Mammary epithelial cell (primary cell): ENCODE results near the gene EPHB6.

Experiments used
- EZH2 ChIP-seq: IDR thresholded peaks from 2 replicates; pipeline ENCODE4 v1.6.1; 2012; ENCODE audit warnings: low read length, inconsistent platforms, borderline replicate concordance
- TF ChIP-seq, protein P1 (sequence below), 2 donors: IDR thresholded peaks in 1 of 2; conservative IDR thresholded peaks in 1 of 2; 2 replicates each; pipeline ENCODE4 v1.5.1; 2011 to 2012; ENCODE audit warnings: inconsistent platforms in 2 of 2, low read length in 2 of 2, mild to moderate bottlenecking in 2 of 2, control low read depth in 1 of 2, low read depth in 1 of 2; ENCODE audit not compliant: insufficient read depth in 1 of 2; ENCODE audit errors: extremely low read depth in 1 of 2

DNA sequence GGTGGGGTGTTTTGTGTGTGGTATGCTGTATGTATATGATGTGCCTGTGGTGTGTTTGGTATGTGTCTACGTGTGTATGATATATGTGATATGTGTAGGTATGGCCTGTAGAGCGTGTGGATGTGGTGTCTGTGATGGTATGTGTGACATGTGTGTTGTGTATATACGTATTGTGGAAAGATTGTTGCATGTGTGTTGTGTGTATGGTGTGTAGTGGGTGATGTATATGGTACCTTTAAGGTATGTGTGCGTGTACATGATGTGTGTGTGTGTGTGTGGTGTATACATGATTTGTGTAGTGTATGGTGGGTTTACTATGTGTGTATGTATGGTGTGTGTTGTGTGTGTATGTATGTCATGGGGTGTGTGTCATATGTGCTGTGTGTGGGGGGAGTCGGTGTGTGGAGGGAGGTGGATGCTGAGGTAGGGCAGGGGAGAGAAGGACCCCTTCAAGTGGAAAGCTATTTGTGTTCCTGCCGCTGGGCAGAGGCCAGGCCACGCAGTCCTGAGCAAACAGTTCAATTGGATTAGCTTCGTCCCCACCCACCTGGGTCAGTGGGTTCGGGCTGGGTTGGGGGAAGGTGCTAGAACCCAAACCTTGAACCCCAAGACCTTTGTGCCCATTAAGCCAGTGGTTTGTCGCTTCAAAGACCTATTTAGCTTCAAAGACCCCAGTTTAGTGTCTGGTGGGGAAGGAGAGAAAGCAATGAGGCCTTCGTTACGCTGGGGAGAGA lies 32.6 kb downstream of the EPHB6 start:
- TF ChIP-seq, protein P1, sequence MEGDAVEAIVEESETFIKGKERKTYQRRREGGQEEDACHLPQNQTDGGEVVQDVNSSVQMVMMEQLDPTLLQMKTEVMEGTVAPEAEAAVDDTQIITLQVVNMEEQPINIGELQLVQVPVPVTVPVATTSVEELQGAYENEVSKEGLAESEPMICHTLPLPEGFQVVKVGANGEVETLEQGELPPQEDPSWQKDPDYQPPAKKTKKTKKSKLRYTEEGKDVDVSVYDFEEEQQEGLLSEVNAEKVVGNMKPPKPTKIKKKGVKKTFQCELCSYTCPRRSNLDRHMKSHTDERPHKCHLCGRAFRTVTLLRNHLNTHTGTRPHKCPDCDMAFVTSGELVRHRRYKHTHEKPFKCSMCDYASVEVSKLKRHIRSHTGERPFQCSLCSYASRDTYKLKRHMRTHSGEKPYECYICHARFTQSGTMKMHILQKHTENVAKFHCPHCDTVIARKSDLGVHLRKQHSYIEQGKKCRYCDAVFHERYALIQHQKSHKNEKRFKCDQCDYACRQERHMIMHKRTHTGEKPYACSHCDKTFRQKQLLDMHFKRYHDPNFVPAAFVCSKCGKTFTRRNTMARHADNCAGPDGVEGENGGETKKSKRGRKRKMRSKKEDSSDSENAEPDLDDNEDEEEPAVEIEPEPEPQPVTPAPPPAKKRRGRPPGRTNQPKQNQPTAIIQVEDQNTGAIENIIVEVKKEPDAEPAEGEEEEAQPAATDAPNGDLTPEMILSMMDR (conservative IDR thresholded peaks at IDR 0.05 in 1 of 2, IDR thresholded peaks at IDR 0.05 in 1 of 2; ENCODE audit: extremely low read depth in 1 of 2, insufficient read depth in 1 of 2, low read depth in 1 of 2, low read length in 2 of 2) = no peak
- no peak for TF ChIP-seq EZH2
